OCI-LY7 (cell line): ENCODE data around the gene PAPOLB.

Experiments used
- EZH2phosphoT487 ChIP-seq: fragments of 200-600 bp; sonication (generic); IDR thresholded peaks from 2 replicates; pipeline ENCODE4 v1.6.1; 2018; ENCODE audit warnings: low read depth, borderline replicate concordance, mild to moderate bottlenecking, mixed run types, antibody characterized with exemption, low read length, moderate library complexity, mixed read lengths
- TF ChIP-seq, protein P1 (sequence below): fragments of 200-600 bp; sonication (generic); conservative IDR thresholded peaks from 2 replicates; pipeline ENCODE4 v1.5.1; 2014; ENCODE audit warnings: mild to moderate bottlenecking, antibody characterized with exemption, low read length, moderate library complexity, mixed read lengths

DNA sequence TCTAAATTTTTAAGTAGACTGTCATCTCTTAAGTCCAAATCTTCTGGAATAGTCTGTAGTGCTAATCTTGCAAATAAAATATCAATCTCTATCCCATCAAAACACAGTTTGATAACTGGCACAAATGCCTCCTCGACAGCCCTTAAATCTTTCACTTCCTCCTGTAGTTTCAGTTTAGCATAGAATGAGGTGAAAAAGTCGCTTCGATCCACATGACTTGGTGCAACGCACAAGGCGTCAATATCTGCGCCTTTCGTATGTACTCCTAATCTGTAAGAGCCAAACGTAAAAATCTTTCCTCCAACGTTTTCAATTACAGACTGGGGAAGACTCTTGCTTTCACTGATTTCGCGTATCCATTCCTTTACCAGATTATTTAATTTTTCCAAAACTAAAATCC, 603 bp downstream of the PAPOLB start:
- TF ChIP-seq, protein P1, sequence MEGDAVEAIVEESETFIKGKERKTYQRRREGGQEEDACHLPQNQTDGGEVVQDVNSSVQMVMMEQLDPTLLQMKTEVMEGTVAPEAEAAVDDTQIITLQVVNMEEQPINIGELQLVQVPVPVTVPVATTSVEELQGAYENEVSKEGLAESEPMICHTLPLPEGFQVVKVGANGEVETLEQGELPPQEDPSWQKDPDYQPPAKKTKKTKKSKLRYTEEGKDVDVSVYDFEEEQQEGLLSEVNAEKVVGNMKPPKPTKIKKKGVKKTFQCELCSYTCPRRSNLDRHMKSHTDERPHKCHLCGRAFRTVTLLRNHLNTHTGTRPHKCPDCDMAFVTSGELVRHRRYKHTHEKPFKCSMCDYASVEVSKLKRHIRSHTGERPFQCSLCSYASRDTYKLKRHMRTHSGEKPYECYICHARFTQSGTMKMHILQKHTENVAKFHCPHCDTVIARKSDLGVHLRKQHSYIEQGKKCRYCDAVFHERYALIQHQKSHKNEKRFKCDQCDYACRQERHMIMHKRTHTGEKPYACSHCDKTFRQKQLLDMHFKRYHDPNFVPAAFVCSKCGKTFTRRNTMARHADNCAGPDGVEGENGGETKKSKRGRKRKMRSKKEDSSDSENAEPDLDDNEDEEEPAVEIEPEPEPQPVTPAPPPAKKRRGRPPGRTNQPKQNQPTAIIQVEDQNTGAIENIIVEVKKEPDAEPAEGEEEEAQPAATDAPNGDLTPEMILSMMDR = no peak
- no peak for TF ChIP-seq EZH2phosphoT487
